SK-N-SH (cell line): ENCODE results near the gene CATSPERZ.

ENCODE experiments used
- EP300 ChIP-seq, 2 experiments: IDR thresholded peaks; 2 replicates each; pipeline versions ENCODE4 v1.4.0 to v1.6.1; 2012; ENCODE audit warnings: borderline replicate concordance in 1 of 2, low read depth in 1 of 2, low read length in 1 of 2
- EZH2phosphoT487 ChIP-seq: fragments of 200-600 bp; sonication (generic); IDR thresholded peaks from 2 replicates; pipeline ENCODE4 v1.6.1; 2017; ENCODE audit warnings: low read depth, mixed run types, mild to moderate bottlenecking, antibody characterized with exemption, moderate library complexity, borderline replicate concordance
- RAD21 ChIP-seq: IDR thresholded peaks from 2 replicates; pipeline ENCODE4 v1.6.1; 2012; ENCODE audit warnings: mild to moderate bottlenecking, low read length
- RFX5 ChIP-seq: IDR thresholded peaks from 2 replicates; pipeline ENCODE4 v1.6.1; 2012; ENCODE audit warnings: mild to moderate bottlenecking, improper control_type of control experiment, low read length
- TCF12 ChIP-seq: IDR thresholded peaks from 2 replicates; pipeline ENCODE4 v1.4.0; 2012
- YY1 ChIP-seq: IDR thresholded peaks from 2 replicates; pipeline ENCODE4 v1.4.0; 2012; ENCODE audit warnings: low read depth, mild to moderate bottlenecking
- TF ChIP-seq, protein P1 (sequence below): fragments of 200-600 bp; sonication (generic); IDR thresholded peaks from 2 replicates; pipeline ENCODE4 v1.6.1; 2017; ENCODE audit warnings: antibody characterized with exemption, mild to moderate bottlenecking, moderate library complexity
- TF ChIP-seq, protein P2 (sequence below): IDR thresholded peaks from 2 replicates; pipeline ENCODE4 v1.4.0; 2012; ENCODE audit warnings: low read depth
- TF ChIP-seq, protein P3 (sequence below): IDR thresholded peaks from 2 replicates; pipeline ENCODE4 v1.4.0; 2012; ENCODE audit warnings: low read depth, borderline replicate concordance
- TF ChIP-seq, protein P4 (sequence below): IDR thresholded peaks from 2 replicates; pipeline ENCODE4 v1.6.1; 2012; ENCODE audit warnings: mild to moderate bottlenecking, low read depth, low read length, moderate library complexity
- TF ChIP-seq, protein P5 (sequence below): fragments of 150-350 bp; IDR thresholded peaks from 2 replicates; pipeline ENCODE4 v1.6.1; 2017; ENCODE audit warnings: antibody characterized with exemption, low read length, low read depth, borderline replicate concordance

DNA sequence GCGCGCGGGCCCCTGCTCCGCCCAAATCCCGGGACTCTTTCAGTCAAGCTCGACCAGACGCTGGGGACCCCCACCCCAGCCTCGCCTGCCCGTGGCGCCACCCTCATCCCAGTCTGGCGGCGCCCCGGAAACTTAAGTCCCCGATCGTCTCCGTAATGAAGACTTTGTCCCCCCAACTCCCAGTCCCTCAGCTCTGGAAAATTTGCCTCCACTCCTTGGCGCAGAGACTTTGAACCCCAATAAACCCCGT is 48.5 kb upstream of the CATSPERZ start:
- TF ChIP-seq TCF12 = no peak
- no peak for TF ChIP-seq RFX5
- TF ChIP-seq, protein P1, sequence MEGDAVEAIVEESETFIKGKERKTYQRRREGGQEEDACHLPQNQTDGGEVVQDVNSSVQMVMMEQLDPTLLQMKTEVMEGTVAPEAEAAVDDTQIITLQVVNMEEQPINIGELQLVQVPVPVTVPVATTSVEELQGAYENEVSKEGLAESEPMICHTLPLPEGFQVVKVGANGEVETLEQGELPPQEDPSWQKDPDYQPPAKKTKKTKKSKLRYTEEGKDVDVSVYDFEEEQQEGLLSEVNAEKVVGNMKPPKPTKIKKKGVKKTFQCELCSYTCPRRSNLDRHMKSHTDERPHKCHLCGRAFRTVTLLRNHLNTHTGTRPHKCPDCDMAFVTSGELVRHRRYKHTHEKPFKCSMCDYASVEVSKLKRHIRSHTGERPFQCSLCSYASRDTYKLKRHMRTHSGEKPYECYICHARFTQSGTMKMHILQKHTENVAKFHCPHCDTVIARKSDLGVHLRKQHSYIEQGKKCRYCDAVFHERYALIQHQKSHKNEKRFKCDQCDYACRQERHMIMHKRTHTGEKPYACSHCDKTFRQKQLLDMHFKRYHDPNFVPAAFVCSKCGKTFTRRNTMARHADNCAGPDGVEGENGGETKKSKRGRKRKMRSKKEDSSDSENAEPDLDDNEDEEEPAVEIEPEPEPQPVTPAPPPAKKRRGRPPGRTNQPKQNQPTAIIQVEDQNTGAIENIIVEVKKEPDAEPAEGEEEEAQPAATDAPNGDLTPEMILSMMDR = no peak
- no peak for TF ChIP-seq YY1
- TF ChIP-seq, protein P2, sequence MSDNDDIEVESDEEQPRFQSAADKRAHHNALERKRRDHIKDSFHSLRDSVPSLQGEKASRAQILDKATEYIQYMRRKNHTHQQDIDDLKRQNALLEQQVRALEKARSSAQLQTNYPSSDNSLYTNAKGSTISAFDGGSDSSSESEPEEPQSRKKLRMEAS = 0 out of 2 replicates have a peak, but pooled peaks have one; percentile 27
- no peak for TF ChIP-seq EZH2phosphoT487
- TF ChIP-seq, protein P3, sequence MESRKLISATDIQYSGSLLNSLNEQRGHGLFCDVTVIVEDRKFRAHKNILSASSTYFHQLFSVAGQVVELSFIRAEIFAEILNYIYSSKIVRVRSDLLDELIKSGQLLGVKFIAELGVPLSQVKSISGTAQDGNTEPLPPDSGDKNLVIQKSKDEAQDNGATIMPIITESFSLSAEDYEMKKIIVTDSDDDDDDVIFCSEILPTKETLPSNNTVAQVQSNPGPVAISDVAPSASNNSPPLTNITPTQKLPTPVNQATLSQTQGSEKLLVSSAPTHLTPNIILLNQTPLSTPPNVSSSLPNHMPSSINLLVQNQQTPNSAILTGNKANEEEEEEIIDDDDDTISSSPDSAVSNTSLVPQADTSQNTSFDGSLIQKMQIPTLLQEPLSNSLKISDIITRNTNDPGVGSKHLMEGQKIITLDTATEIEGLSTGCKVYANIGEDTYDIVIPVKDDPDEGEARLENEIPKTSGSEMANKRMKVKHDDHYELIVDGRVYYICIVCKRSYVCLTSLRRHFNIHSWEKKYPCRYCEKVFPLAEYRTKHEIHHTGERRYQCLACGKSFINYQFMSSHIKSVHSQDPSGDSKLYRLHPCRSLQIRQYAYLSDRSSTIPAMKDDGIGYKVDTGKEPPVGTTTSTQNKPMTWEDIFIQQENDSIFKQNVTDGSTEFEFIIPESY = no peak
- TF ChIP-seq RAD21 = no peak
- TF ChIP-seq, protein P4, sequence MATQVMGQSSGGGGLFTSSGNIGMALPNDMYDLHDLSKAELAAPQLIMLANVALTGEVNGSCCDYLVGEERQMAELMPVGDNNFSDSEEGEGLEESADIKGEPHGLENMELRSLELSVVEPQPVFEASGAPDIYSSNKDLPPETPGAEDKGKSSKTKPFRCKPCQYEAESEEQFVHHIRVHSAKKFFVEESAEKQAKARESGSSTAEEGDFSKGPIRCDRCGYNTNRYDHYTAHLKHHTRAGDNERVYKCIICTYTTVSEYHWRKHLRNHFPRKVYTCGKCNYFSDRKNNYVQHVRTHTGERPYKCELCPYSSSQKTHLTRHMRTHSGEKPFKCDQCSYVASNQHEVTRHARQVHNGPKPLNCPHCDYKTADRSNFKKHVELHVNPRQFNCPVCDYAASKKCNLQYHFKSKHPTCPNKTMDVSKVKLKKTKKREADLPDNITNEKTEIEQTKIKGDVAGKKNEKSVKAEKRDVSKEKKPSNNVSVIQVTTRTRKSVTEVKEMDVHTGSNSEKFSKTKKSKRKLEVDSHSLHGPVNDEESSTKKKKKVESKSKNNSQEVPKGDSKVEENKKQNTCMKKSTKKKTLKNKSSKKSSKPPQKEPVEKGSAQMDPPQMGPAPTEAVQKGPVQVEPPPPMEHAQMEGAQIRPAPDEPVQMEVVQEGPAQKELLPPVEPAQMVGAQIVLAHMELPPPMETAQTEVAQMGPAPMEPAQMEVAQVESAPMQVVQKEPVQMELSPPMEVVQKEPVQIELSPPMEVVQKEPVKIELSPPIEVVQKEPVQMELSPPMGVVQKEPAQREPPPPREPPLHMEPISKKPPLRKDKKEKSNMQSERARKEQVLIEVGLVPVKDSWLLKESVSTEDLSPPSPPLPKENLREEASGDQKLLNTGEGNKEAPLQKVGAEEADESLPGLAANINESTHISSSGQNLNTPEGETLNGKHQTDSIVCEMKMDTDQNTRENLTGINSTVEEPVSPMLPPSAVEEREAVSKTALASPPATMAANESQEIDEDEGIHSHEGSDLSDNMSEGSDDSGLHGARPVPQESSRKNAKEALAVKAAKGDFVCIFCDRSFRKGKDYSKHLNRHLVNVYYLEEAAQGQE = no peak
- TF ChIP-seq, protein P5, sequence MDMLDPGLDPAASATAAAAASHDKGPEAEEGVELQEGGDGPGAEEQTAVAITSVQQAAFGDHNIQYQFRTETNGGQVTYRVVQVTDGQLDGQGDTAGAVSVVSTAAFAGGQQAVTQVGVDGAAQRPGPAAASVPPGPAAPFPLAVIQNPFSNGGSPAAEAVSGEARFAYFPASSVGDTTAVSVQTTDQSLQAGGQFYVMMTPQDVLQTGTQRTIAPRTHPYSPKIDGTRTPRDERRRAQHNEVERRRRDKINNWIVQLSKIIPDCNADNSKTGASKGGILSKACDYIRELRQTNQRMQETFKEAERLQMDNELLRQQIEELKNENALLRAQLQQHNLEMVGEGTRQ = no peak
- TF ChIP-seq EP300 (IDR thresholded peaks at IDR 0.05; ENCODE audit: borderline replicate concordance in 1 of 2, low read depth in 1 of 2, low read length in 1 of 2) = no peak
